CD4-positive, alpha-beta T cell treated with Interleukin-21 for 1 hour (primary cell): ENCODE results near the gene LCOR.
A peak's percentile ranks its signal among the peaks of the same experiment; 100 is the strongest.
"Not testable (repeated sequence)": the region's sequence is repeated elsewhere in the genome, so short reads cannot be mapped to it uniquely, and the experiment has no call there.

ENCODE experiments used
- DNase-seq: peaks from one replicate; pipeline ENCODE4 v3.0.0-alpha.2; 2020

LCOR gene

GRCh38 chr10:97016728-97017473 is 184.8 kb downstream of the LCOR start:
- DNase-seq = peak; percentile 4

GRCh38 chr10:97017474-97017903 is 185.4 kb downstream of the LCOR start:
- no peak for DNase-seq

- no peak for DNase-seq
Measured at GRCh38 chr10:97018251-97019212, 186.4 kb downstream of the LCOR start.

GRCh38 chr10:97019213-97019844 is 187.2 kb downstream of the LCOR start:
- no peak for DNase-seq

- DNase-seq = no peak
Measured at GRCh38 chr10:97020452-97021400, 188.6 kb downstream of the LCOR start.

GRCh38 chr10:97022616-97023015 is 190.5 kb downstream of the LCOR start:
- no peak for DNase-seq

GRCh38 chr10:97023401-97024167 is 191.5 kb downstream of the LCOR start:
- DNase-seq = no peak

- no peak for DNase-seq
Measured at GRCh38 chr10:97024168-97025073, 192.3 kb downstream of the LCOR start.

GRCh38 chr10:97025613-97026242 is 193.6 kb downstream of the LCOR start:
- peak; percentile 54 for DNase-seq

GRCh38 chr10:97028126-97028831 is 196.2 kb downstream of the LCOR start:
- no peak for DNase-seq

- DNase-seq = no peak
Measured at GRCh38 chr10:97028832-97029178, 196.7 kb downstream of the LCOR start.

- no peak for DNase-seq
Measured at GRCh38 chr10:97029271-97029670, 197.2 kb downstream of the LCOR start.

GRCh38 chr10:97030894-97031293 is 198.8 kb downstream of the LCOR start:
- no peak for DNase-seq

- no peak for DNase-seq
Measured at GRCh38 chr10:97031459-97031858, 199.4 kb downstream of the LCOR start.

- no peak for DNase-seq
Measured at GRCh38 chr10:97032624-97033023, 200.5 kb downstream of the LCOR start.

- DNase-seq = not testable (repeated sequence)
Measured at GRCh38 chr10:97033841-97034240, 201.7 kb downstream of the LCOR start.

- no peak for DNase-seq
Measured at GRCh38 chr10:97034301-97034700, 202.2 kb downstream of the LCOR start.

- no peak for DNase-seq
Measured at GRCh38 chr10:97034958-97035769, 203.1 kb downstream of the LCOR start.
